Cardiac fibroblast (primary cell): ENCODE results near the gene PEA15.
A peak's percentile ranks its signal among the peaks of the same experiment; 100 is the strongest.

Source experiments
- DNase-seq, 2 donors: peaks; one replicate each; pipeline versions ENCODE4 v3.0.0 to v3.0.0-alpha.2; 2010; ENCODE audit warnings: low read depth in 2 of 2
- H3K4me3 ChIP-seq, 2 donors: replicated peaks in 1 of 2; 1 replicate in 1 of 2; 2 replicates in 1 of 2; pipeline ENCODE4 v1.5.1; 2011; ENCODE audit warnings: low read depth in 2 of 2, low read length in 2 of 2, mild to moderate bottlenecking in 2 of 2, moderate library complexity in 1 of 2
- CTCF ChIP-seq: IDR thresholded peaks from one replicate; pipeline ENCODE4 v1.5.1; 2011; ENCODE audit warnings: low read depth, mild to moderate bottlenecking, low read length, inconsistent platforms

Gene PEA15

GRCh38 chr1:160161965-160162705 is 43.0 kb upstream of the PEA15 start:
- peak; percentile 13 to 38 for DNase-seq
- H3K4me3 ChIP-seq = no peak overlapping the region
- TF ChIP-seq CTCF = peak; percentile 41

DNA sequence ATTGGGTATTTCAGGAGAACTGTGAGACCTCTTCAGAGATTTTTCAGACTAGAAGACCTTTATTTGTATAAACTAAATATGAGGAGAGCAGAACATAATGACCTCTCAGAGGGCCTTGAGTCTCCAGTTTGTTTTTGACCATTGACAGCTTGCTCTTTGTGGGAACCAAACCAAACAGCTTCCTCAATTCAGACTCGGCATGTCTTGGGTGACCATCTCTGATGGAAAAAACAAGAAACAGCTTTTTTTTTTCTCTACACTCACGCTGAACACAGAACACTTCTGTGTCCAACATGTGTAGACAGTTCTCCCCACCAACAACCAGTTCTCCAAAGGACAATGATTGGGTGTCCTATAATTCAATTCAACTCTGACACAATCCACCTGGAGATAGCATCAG is 42.3 kb upstream of the PEA15 start:
- no peak overlapping the region for H3K4me3 ChIP-seq
- DNase-seq = no peak
- no peak for TF ChIP-seq CTCF

DNA sequence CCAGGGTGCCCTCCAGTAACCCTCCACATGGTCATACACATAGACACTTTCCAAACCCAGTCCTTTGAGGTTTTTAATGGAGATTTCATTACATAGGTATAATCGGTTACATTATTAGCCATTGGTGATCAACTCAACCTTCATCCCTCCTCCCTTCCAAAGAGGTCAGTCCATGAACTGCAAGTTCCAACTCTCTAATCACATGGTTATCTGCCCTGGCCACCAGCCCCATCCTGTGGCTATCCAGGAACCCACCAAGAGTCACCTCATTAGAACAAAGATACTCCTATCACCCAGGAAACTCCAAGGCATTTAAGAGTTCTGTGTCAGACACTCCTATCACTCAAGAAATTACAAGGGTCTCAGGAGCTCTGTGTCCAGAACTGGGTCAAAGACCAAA is 41.6 kb upstream of the PEA15 start:
- peak; percentile 17 for TF ChIP-seq CTCF
- peak in 1 of 2 donors; percentile 22 for DNase-seq
- H3K4me3 ChIP-seq = no peak overlapping the region

DNA sequence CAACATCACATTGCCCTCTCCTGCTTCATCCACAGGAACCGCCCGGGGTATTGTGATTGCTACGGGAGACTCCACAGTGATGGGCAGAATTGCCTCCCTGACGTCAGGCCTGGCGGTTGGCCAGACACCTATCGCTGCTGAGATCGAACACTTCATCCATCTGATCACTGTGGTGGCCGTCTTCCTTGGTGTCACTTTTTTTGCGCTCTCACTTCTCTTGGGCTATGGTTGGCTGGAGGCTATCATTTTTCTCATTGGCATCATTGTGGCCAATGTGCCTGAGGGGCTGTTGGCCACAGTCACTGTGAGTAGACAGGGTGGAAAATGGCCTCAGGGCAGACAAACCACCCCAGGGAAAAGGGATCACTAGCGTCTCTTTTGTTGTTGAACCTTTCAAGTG is 41.1 kb upstream of the PEA15 start:
- no peak for DNase-seq
- no peak overlapping the region for H3K4me3 ChIP-seq
- no peak for TF ChIP-seq CTCF

- no peak overlapping the region for H3K4me3 ChIP-seq
- no peak for TF ChIP-seq CTCF
- DNase-seq = no peak
Measured at GRCh38 chr1:160166166-160166868, 38.9 kb upstream of the PEA15 start.

- DNase-seq = no peak
- H3K4me3 ChIP-seq = no peak overlapping the region
- no peak for TF ChIP-seq CTCF
Measured at GRCh38 chr1:160167056-160167455, 38.1 kb upstream of the PEA15 start.
